Activated B cell treated with CpG ODN at 0.5 μM for 24 hours (primary cell): ENCODE measurements around the gene ZC3H8. TPM values are rescaled to one million over a fixed set of nuclear protein-coding genes. Genes with fewer than 3 reads are reported as not detected.

Experiments
- ATAC-seq: fragments of 200-7000 bp; cut with Tn5 transposase; one replicate; pipeline ENCODE4 v1.10.0; 2021; ENCODE audit warnings: low read depth, mild to moderate bottlenecking, moderate library complexity
- CTCF ChIA-PET: fragments of 350-600 bp; sonication (Branson Sonifier 250); formaldehyde crosslinking; loops from one replicate; lab custom pipeline; 2021; ENCODE audit warnings: antibody characterized with exemption; lab: Charles Lee
- POLR2A ChIA-PET: fragments of 350-600 bp; sonication (Branson Sonifier 250); formaldehyde crosslinking; loops from one replicate; lab custom pipeline; 2021; ENCODE audit warnings: antibody characterized with exemption; lab: Charles Lee
- DNase-seq: peaks from one replicate; pipeline ENCODE4 v3.0.0; 2022
- H3K27ac Mint-ChIP-seq: one replicate; pipeline ENCODE4 v1.8.0; 2020; ENCODE audit warnings: mixed read lengths
- H3K27me3 Mint-ChIP-seq: one replicate; pipeline ENCODE4 v1.8.0; 2021; ENCODE audit warnings: mixed read lengths
- H3K36me3 Mint-ChIP-seq: one replicate; pipeline ENCODE4 v1.8.0; 2021; ENCODE audit warnings: low read depth, mixed read lengths
- H3K4me1 Mint-ChIP-seq: one replicate; pipeline ENCODE4 v1.8.0; 2021; ENCODE audit warnings: mixed read lengths
- H3K4me3 Mint-ChIP-seq: one replicate; pipeline ENCODE4 v1.8.0; 2020; ENCODE audit warnings: mild to moderate bottlenecking, mixed read lengths
- H3K9me3 Mint-ChIP-seq: one replicate; pipeline ENCODE4 v1.8.0; 2020; ENCODE audit warnings: mixed read lengths
- intact Hi-C: fragments of 100-400 bp; cut with micrococcal nuclease; formaldehyde crosslinking; loops from one replicate; pipeline ENCODE4 v1.15.1; 2024
- total RNA-seq: library from RNA; stranded (reverse); gene quantifications from 2 replicates; pipeline ENCODE4 v1.2.3, GENCODE V29; 2022
- TF ChIP-seq, protein P1 (sequence below): fragments of 200-600 bp; IDR thresholded peaks from one replicate; pipeline ENCODE4 v1.8.0; 2022; ENCODE audit warnings: antibody characterized with exemption, mild to moderate bottlenecking

The ZC3H8 gene
- total RNA-seq, 1 donor from 2014 or later = 25.7 TPM

- no peaks in the 10 kb centered on the region for H3K27me3 Mint-ChIP-seq
- ChIA-PET POLR2A (interaction anchor here (0.7 to 1.1 kb wide), 4 partner anchors 23 to 449 kb away, joined by 3 to 6 read pairs (median 4); partner anchors contain the start of gene ZC3H8), CTCF (interaction anchor here (1.3 kb wide), 1 partner anchor 23 kb away, joined by 3 read pairs; the partner anchor contains the start of gene ZC3H8)
- peaks cover 17% of the 10 kb centered on the region for H3K4me1 Mint-ChIP-seq
- H3K9me3 Mint-ChIP-seq = no peaks in the 10 kb centered on the region
- no peak overlapping the region for H3K4me3 Mint-ChIP-seq
- DNase-seq (no peak), ATAC-seq (no peak)
- intact Hi-C loops = loop anchor here (5.0 to 10.0 kb wide), 3 partner anchors 305 to 1603 kb away; partner anchors contain the start of genes BUB1, CHCHD5 and SLC20A1
- H3K27ac Mint-ChIP-seq = peak overlapping the region; percentile 41
- TF ChIP-seq, protein P1, sequence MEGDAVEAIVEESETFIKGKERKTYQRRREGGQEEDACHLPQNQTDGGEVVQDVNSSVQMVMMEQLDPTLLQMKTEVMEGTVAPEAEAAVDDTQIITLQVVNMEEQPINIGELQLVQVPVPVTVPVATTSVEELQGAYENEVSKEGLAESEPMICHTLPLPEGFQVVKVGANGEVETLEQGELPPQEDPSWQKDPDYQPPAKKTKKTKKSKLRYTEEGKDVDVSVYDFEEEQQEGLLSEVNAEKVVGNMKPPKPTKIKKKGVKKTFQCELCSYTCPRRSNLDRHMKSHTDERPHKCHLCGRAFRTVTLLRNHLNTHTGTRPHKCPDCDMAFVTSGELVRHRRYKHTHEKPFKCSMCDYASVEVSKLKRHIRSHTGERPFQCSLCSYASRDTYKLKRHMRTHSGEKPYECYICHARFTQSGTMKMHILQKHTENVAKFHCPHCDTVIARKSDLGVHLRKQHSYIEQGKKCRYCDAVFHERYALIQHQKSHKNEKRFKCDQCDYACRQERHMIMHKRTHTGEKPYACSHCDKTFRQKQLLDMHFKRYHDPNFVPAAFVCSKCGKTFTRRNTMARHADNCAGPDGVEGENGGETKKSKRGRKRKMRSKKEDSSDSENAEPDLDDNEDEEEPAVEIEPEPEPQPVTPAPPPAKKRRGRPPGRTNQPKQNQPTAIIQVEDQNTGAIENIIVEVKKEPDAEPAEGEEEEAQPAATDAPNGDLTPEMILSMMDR = no peak
- H3K36me3 Mint-ChIP-seq = peaks cover 3% of the 10 kb centered on the region
Measured at GRCh38 chr2:112277596-112278220, 22.9 kb upstream of the ZC3H8 start.

GRCh38 chr2:112276954-112277353, 22.1 kb upstream of the ZC3H8 start:
- ChIA-PET CTCF (interaction anchor here (1.3 kb wide), 1 partner anchor 22 kb away, joined by 3 read pairs; the partner anchor contains the start of gene ZC3H8), POLR2A (interaction anchor here (0.7 to 1.1 kb wide), 4 partner anchors 22 to 449 kb away, joined by 3 to 6 read pairs (median 4); partner anchors contain the start of gene ZC3H8)
- H3K27ac Mint-ChIP-seq = peak overlapping the region; percentile 77
- intact Hi-C loops = loop anchor here (5.0 to 10.0 kb wide), 3 partner anchors 305 to 1602 kb away; partner anchors contain the start of genes BUB1, CHCHD5 and SLC20A1
- H3K9me3 Mint-ChIP-seq = no peaks in the 10 kb centered on the region
- H3K36me3 Mint-ChIP-seq = peaks cover 3% of the 10 kb centered on the region
- peaks cover 17% of the 10 kb centered on the region for H3K4me1 Mint-ChIP-seq
- TF ChIP-seq, protein P1 = no peak
- H3K4me3 Mint-ChIP-seq = no peak overlapping the region
- H3K27me3 Mint-ChIP-seq = no peaks in the 10 kb centered on the region
- DNase-seq = no peak
- ATAC-seq = no peak

GRCh38 chr2:112275887-112276773, 21.3 kb upstream of the ZC3H8 start:
- ATAC-seq (peak; percentile 65), DNase-seq (peak; percentile 82)
- ChIA-PET POLR2A (interaction anchor here (1.1 kb wide), 1 partner anchor 25 kb away, joined by 4 read pairs; no protein-coding TSS in a partner anchor), CTCF (no interaction called here)
- intact Hi-C loops = loop anchor here (1.0 to 10.0 kb wide), 8 partner anchors 17 to 1601 kb away; partner anchors contain the start of genes BUB1, CHCHD5, POLR1B and SLC20A1
- peak overlapping the region; percentile 99 for H3K27ac Mint-ChIP-seq
- H3K4me1 Mint-ChIP-seq = peaks cover 17% of the 10 kb centered on the region
- H3K27me3 Mint-ChIP-seq = no peaks in the 10 kb centered on the region
- peak overlapping the region; percentile 95 for H3K4me3 Mint-ChIP-seq
- TF ChIP-seq, protein P1 = no peak
- peaks cover 3% of the 10 kb centered on the region for H3K36me3 Mint-ChIP-seq
- H3K9me3 Mint-ChIP-seq = no peaks in the 10 kb centered on the region

DNA sequence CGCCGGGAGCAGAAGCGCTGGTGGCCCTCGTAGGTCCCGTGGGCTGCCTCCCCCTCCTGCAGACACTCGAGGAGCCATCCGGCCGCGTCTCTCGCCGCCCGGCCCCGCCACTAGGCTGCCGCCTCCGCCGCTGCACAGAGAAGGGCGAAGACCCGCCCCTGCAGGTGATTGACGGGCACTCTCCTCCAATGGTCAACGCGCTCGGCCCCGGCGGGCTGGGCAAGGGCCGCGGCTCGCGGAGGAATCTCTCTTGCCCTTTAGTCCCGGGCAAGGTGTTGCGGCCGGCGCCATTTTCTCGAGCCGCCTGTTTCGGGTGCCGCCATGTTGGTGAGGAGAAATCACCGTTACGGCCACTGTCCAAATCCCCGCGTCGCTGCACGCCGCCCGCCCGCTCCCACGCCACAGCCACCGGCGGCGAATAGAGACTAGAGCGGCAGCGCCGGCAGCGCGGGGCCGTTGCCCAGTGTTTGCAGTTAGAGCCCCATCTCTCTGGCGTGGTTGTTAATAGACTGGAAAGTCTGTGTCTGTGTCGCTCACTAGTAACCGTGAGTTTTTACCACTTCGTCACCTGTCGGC, 20.6 kb upstream of the ZC3H8 start, which contains the start of gene ZC3H6:
TSS of gene ZC3H6 (plus strand) at position 287 of the 576 bp plus-strand sequence. CDS start 398 bp downstream, outside the sequence.
- peaks cover 3% of the 10 kb centered on the region for H3K36me3 Mint-ChIP-seq
- intact Hi-C loops = loop anchor here (1.0 to 10.0 kb wide), 8 partner anchors 16 to 1601 kb away; partner anchors contain the start of genes BUB1, CHCHD5, POLR1B and SLC20A1
- peaks cover 17% of the 10 kb centered on the region for H3K4me1 Mint-ChIP-seq
- ATAC-seq = peak; percentile 88
- ChIA-PET POLR2A (interaction anchor here (0.8 to 3.1 kb wide), 6 partner anchors 15 to 220 kb away, joined by 3 to 37 read pairs (median 4); partner anchors contain the start of genes TMEM87B and ZC3H8), CTCF (interaction anchor here (1.9 kb wide), 1 partner anchor 16 kb away, joined by 8 read pairs; no protein-coding TSS in a partner anchor)
- TF ChIP-seq, protein P1 = no peak
- no peaks in the 10 kb centered on the region for H3K9me3 Mint-ChIP-seq
- H3K27ac Mint-ChIP-seq = peak within 1 kb of the TSS; percentile 99
- peak within 1 kb of the TSS; percentile 95 for H3K4me3 Mint-ChIP-seq
- no peaks in the 10 kb centered on the region for H3K27me3 Mint-ChIP-seq
- DNase-seq = peak; percentile 100
